Activated gamma-delta T cell treated with anti-CD3 and anti-CD28 coated beads, Interleukin-2, amount 50 U/mL, for 16 hours (primary cell): ENCODE results near the gene ATP5PB.

Experiments
- DNase-seq: peaks from one replicate; pipeline ENCODE4 v3.0.0-alpha.2; 2020; ENCODE audit warnings: low read depth

ATP5PB gene

DNA sequence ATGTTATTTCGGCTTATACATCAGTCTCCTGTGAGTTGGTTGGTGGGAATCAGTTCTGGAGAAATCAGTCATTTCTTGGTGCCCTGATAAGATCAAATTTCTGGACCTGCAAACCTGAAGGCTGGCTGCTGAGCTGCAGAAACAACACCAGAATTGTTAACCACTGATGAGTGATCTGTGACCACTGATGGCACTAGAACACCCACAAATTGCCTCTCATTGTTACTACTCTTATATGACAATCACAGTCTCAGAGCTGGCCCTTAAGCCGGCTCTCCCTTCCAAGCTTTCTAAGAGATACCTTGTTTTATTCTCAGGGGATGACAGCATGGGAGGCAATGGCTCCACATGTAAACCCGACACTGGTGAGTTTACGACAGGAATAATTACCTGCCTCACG, 26.4 kb downstream of the ATP5PB start:
- DNase-seq, result no peak

DNA sequence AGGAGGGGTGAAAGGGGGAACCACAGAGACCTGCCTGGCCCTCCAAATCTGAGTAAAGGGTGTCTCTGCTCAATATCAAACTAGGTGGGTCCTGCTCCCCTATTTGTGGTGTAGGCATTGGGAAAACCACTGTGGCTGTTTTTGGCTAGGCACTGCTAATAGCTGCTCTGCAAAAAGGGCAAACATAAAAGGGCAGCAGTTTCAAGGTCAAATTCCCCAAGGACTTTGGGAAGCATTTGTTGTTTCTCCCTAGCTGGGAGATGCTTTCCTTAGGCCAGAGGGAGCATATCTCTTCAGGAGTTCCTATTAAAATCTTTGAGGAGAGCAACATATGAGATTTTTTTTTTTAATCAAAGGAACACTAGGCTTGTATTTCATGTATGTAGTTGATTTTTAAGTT, 26.9 kb downstream of the ATP5PB start:
- no peak for DNase-seq

DNA sequence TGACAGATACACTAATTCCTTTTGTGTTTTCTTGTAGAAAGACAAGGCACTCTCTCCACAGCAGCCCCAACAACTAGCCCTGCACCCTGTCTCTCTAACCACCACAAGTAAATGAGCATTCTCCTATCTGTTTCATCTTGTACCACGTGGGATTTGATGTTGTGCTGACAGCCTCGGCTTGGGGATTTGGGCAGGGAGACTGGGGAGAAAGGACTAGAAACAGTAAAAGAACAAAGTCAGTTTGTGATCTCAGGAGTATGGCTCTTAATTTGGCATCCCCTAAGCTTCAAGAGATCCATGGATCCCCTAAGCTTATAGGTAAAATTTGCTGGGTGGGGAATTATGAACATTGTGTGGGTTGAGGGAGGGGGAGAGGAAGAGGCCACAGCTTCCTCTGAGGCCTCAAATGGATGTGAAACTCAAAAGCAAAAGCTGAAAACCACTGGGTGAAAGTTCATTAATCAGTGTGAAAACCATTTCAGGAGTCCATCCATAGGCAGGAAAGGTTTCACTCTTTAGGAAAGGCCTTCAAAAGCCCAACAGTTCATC, 27.6 kb downstream of the ATP5PB start:
- no peak for DNase-seq

DNA sequence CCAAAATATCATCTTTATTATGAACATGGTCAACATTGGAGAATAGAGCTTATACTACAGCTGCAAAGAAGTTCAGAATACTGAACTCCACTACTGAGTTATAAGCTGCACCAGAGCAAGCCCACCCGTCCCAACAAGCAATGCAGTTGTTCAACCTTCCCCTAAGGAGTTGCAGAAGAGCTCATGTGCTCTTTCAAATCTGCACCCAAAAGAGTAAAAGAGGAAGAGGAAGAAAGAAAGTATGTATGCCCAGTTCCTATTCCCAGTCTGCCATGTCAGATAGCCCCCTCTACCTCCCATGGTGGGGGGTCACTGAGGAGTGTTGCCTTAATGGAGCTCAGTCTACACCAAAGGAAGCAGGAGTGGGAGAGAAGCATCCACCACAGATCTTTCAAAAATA, 31.4 kb downstream of the ATP5PB start:
- DNase-seq, result no peak

DNA sequence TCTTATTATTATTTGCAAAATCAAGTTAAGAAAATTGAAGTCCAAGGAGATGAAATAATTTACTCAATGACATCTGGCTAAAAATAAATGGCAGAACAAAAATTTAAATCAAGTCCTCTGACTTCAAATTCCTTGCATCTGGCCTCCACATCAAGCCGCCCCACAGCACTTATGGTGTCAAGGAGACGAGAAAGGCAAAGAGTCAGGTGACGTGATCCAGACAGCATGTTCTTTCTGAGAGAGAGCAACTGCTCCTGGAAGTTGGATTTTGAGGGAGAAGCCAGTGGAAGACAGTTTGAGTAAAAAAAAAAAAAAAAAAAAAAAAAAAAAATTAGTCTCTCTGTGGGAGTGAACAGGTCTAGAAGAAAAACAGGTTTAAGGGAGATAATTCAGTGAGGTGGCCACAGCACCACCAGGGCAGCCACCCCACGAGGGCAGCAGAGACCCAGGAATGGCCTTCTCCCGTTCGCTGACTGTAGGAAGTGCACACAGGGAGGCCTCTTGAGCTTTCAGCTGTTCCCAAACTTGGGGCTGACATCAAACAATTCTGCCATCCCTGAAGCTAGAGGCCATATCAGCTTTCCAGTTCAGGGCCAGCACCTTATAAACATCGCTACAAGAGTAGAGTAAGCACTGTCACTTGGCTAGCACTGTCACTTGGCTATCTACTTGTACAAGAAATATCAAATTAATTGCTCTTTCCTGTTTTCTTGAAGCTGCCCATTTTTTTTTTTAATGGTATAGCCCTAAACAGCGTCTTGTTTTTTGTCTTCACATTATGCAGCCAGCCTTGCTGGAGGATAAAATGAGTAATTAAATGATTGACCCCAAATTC, 32.3 kb downstream of the ATP5PB start:
- DNase-seq, result no peak

DNA sequence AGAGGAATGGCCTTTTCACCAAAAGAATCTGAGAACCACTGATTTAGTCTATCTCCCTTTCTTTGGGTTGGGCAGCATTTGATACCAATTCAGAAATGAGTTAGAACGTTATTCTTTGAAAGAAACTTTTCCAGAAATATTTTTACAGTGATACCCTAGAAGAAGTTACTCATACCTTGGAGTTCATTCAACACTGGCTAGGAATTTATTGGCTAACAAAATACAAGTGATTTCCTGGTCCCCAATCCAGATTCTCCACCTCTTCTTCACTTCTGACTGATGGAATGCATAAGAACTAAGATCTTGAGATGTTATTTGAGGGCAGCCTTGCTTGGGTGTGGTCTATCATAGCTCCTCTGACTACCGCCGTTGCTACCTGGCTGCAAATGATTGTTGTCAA, 33.9 kb downstream of the ATP5PB start:
- no peak for DNase-seq

DNA sequence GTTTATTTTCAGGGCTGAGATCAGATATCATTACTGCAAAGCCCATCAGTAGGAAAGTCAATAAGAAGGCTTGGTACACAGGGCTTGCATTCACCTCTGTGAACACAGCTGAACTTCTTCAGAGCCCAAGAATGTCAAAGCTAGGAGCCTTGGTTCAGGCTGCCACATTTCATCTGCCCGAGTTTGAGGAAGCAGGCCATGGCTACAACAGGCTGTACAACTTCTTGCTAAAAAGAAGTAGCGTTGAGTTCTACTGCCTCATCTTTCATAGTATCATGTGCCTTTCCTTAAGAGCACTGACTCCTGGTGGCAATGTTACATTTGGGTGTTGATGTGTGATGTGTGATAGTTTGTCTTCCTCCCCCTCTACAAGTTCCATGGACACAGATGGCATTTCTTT, 34.6 kb downstream of the ATP5PB start:
- DNase-seq, result no peak

DNA sequence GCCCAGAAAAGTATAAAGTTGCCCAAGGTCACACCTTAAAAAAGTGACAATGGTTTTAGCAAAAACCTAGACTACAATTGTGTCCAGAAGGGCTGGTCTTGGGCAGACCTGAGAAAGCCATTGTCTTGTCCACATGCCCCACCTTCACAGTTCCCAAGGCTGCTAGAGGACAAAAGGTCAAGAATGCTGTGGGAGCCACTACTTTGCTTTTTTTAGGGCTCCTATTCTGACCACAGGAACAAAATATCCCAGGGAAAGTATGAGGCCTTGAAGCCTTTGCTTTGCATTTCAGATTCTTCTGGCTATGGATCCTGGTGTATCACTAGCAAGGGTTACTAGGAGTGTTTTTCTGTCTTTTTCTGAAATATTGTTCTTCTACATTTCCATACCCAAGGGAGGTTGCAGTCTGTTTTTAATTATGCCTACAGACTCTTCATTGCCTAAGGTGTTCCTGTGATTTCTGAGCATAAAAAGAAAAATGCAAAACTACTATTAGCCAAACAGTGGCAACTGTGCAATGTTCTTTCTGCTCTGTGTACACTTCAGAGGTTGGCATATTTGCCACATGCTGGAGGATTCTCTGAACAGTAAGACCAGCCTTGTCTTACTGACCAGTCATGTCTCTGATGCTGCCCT, 35.2 kb downstream of the ATP5PB start:
- no peak for DNase-seq

DNA sequence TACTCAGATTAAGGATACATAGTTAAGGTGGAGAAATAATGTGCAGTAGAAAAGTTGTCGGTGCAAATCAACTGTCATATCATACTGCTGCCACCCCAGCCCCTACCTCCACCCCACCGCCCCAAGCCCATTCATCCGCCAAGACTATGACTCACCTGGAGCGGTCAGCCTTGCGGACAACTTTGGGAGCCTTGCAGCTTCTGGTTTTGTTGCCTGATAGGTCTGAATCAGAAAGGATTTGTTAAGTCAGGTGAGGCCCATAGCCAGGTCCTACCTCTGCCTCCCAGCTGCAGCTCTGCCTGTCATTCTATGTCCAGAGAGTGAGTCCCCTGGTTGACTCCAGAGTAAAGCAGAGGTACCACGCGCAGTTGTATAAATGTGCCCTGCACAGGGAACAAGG, 37.2 kb downstream of the ATP5PB start:
- no peak for DNase-seq

DNA sequence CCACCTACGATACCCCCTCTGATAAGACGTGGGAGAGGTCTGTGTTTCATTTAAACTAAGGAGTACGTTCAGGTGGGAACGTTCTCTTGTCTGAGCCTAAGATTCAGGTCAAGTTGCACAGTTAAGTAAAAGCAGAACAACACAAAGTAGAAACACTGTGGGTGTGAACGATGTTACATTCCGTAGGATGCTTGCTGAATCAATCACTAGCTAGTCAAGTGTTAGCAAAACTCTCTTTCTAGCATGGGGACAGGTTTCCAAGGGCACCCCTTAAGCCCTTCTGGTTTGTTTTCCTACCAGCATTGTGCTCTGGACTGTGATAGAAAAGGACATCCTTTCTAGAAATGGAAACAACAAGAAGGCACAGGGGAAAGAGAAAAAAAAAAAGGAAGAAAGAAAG, 37.9 kb downstream of the ATP5PB start:
- DNase-seq, result no peak

DNA sequence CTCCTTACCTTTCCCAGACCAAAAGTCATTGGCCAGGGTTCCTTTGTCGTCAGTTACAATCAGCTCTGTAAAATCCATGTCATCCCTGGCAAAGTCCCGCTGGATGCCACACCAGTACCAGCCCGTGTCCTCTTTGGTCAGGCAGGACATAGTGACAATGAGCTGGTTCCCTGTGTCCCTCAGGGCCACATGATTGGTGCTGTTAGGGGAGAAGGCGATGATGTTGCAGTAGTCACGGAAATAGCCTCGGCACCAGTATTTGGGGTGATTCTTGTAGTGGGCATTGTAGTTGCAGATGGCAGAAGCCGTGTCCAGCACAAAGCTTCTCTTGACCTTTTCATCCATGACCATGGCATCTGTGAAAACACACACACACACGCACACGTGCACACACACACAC, 39.4 kb downstream of the ATP5PB start:
- no peak for DNase-seq

DNA sequence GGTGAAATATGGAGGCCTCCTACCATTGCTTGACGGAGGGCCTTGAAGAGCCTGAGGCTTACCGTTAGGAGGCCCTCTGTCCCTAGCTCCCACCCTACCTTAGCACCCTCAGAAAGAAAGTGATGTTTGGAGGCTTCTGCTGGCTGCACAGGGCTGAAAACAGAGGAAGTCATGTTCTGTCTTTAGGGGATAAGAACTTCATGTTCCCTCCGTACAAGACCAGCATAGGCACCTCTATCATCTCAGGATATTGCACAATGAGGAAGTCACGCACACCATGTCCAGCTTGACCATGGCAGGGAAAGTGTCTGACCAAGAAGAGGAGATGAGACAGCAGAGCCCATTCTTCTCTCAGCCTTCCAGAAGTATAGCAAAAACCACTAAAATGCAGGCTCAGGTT, 40.3 kb downstream of the ATP5PB start:
- no peak for DNase-seq

DNA sequence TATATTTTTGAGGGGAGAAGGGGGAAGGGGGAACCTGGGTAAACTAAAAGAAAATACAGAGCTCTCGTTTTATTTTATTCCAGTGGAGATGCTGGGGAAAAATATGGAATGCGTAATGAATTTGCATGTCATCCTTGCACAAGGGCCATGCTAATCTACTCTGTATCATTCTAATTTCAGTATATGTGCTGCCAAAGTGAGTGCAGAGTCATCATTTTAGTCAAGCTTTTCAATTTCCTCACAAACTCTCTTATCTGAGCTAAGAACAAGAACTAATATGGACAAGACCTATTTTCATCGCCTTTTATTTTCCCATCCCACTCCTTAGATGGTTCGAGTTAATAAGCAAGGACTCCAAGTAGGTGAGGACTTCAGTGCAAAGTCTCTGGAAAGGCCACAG, 41.0 kb downstream of the ATP5PB start:
- DNase-seq, result no peak

DNA sequence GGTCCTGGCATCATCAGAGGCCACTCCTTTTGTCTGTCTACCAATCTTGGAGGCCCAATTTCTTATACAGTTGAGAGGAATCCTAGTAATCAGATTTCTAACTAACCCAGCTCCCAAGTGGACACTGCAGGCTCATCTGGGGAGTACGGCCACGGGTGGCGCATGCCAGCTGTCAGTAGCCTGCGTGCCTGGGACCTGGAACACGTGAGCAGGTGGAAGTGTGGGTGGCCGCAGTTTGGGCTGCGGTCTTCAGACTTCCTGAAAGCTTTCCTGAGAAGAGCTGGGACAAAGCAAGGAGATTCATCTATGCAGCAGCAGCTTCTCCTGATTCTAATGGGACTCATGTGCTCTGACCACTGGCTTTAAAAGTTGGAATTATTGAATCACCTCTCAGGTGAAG, 41.8 kb downstream of the ATP5PB start:
- DNase-seq, result no peak

DNA sequence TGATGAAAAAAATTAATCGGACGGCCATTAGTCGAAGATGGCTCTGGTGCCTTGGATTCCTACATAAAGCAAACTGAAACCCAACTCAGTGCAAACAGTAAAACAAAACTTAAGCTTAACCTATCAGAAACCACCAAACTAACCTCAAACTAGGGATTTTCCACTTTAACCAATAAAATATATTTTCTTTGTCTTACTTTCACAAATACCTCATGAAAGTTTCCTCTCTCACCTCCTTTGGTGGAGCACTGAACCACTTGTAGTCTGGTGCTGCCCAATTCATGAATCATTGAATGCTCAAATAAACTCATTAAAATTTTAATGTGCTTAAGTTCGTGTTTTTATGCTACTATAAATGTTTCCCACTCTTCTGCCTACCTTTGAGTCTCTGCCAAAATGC, 47.1 kb downstream of the ATP5PB start:
- DNase-seq, result no peak

DNA sequence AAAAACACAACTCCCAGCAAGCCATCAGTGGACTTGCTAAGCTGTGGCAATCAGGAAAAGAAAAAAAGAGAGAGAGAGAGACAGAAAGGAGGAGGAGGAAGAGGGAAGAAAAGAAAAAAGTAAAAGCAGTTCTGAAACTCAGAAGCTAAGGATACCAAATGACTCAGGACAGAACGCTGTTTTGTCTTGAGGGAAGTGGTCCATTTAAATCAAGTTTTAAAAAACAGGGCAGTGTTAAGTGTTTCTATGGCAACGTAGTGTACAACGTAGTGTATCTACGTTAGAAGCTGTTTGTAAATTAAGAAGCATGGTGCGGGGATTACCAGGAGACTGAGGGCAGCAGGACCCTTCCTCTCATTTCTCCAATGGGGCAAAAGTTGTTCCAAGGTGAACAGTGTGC, 48.3 kb downstream of the ATP5PB start:
- DNase-seq, result no peak

DNA sequence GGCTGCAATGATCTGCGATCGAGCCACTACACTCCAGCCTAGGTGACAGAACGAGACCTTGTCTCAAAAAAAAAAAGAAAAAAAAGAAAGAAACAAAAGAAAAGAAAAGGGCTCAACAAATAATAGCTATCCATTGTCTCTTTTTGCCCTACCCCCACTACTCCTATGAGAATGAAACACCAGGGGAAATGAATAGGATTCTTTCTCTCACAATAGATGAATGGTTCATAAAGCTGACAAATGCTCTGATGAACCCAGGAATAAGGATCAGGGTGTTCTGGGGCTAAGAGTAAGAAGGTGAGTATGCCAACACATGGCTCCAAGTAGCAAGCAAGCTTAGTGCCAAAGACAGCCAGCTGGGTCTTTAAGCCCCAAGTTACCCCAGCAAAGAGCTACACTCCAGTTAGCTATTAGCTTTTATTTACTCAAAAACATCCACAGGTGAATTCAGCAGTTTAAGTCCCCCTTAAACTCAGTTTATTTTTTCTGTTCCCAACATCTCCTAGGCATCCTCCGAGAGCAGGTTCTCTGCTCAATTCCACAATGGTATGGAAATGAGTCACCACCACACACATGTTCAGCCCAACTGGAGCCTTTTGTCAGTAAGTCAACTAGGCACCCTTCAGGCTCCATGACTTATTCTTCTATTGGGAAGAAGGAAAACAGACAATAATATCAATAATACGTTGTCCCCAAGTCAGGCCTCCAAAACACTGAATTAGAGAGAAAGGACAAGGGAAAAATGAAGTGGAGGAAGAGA, 49.9 kb downstream of the ATP5PB start:
- DNase-seq, result no peak

DNA sequence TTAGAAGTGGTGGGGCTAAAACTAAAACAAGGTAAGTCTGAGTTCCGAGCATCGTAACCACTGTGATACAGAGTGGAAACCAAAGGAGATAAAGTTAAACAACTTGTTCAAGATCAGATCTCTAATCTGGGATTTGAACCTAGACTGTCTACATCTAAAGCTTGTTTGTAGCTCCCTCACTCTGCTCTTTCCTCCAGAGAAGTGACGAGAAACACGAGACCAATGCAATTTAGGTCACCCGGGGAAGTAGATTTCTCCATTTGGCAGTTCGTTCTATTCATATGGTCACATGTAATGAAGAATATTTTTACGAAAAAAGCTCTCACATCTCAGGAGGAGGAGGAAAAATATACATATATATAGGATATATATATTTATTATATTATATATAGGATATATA, 52.4 kb downstream of the ATP5PB start:
- no peak for DNase-seq

DNA sequence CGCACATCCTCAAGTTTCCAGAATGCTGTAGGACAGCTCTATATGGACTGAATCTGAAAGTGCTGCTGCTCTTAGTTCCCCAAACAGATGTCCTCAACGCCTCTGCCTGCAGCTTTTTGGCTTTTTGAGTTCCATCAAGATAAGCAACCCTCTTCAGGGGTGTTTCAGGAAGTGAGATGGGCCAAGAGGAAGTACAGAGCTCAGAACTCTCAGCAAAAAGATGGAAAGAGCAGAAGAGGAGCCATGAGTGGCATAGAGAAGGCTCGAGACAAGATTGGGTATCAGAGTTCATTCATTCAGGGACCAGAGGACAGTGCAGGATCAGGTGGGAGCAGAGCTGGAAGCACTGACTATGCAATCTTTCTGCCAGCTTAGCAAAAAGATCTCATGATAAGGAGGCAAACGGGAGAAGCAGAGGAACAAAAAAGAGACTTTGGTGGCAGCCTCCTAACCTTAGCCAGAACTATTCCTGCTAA, 54.4 kb downstream of the ATP5PB start, which contains the start of the genes ADORA3 and TMIGD3:
Gene ADORA3, minus strand, starts transcription at position 49 of the 476 bp plus-strand sequence. CDS start 279 bp downstream, outside the sequence.
Gene TMIGD3, minus strand, starts transcription at position 49 of the 476 bp plus-strand sequence. CDS start 279 bp downstream, outside the sequence.
- no peak for DNase-seq

DNA sequence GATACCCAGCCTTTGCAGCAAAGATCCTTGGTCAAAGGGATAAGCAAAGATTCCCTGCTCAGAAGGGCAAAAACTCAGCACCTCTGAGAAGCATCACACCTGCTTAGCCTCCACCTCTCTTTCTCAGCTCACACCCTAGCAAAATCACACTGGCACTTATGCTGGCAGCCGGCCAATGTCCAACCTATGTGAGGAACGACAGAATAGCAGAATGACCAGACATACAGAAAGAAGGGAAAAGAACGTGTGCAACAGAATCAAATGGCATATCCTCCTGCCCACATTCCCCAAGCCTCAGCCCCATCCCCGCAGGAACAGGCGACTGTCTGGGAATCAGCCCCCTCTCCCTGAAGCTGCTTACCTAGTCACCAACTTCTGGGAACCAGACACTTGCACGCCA, 54.8 kb downstream of the ATP5PB start:
- no peak for DNase-seq

DNA sequence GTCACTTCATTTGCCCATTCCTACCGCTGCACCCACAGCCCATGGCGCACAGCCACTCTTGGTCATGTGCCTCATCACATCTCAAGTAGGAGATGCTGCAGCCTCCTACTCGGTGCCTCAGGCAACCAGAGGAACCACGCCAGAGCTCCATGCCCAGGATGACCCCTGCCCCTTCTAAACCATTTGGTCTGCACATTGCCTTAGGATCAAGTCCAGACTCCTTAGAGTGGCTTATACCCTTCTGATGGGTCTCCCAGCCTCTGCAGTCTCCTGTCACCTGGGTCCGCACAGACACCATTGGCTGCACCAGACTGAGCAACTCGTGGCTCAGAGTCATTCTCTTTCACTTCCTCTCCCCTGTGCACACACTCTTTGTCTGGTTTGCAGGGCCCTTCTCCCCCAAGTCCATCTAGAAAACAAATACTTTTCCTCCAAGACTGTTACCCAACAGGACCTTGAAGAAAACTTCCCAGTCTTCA, 56.4 kb downstream of the ATP5PB start:
- DNase-seq, result no peak

DNA sequence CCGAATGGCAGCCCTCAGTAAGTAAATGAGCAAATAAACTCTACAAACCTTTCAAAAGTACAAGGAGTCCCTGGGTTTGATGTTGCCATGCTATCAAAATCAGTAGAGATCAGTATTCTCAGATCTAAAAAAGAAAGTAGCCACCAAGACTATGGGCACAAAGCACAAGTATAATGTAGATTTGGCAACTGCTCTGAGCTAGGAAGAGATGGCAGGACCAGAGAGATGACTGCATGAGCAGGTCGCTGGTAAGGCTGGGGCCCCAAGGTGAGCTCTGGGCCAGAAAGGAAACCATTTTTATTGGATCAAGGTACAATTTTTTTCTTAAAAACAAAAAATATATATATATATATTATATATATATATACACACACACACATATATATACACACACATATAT, 57.3 kb downstream of the ATP5PB start:
- DNase-seq, result no peak
